PC-9 (cell line): ENCODE data around the gene AMBRA1. TPM values are rescaled to one million over a fixed set of nuclear protein-coding genes. Genes with fewer than 3 reads are reported as not detected.

Experiments used
- BruUV-seq: library from RNA; stranded (reverse); fragments of 400-500 nt; replicated peaks from 2 replicates; lab custom pipeline; 2021; lab: Mats Ljungman, UMichigan
- CTCF ChIA-PET: fragments of 300-600 bp; sonication (Branson Sonifier 250); formaldehyde crosslinking; loops from one replicate; lab custom pipeline; 2022; ENCODE audit warnings: antibody characterized with exemption; lab: Charles Lee
- POLR2A ChIA-PET: fragments of 300-600 bp; sonication (Branson Sonifier 250); formaldehyde crosslinking; loops from one replicate; lab custom pipeline; 2022; ENCODE audit warnings: antibody characterized with exemption; ENCODE audit not compliant: unreplicated experiment; lab: Charles Lee
- DNase-seq, 2 experiments: peaks; one replicate each; pipeline versions ENCODE4 v3.0.0 to v3.0.0-alpha.2; 2015 to 2022; ENCODE audit warnings: mixed read lengths in 1 of 2
- H2AFZ ChIP-seq: fragments of 200-600 bp; sonication (generic); 2 replicates; pipeline ENCODE4 v1.8.1; 2017; ENCODE audit warnings: antibody characterized with exemption
- H3F3A ChIP-seq: fragments of 200-600 bp; sonication (generic); 2 replicates; pipeline ENCODE4 v1.8.1; 2017; ENCODE audit warnings: antibody characterized with exemption, mild to moderate bottlenecking, low read depth; ENCODE audit not compliant: insufficient read depth
- H3K27ac ChIP-seq: fragments of 200-600 bp; sonication (generic); 2 replicates; pipeline ENCODE4 v1.6.1; 2016; ENCODE audit warnings: mixed run types
- H3K27me3 ChIP-seq: fragments of 200-600 bp; sonication (generic); 2 replicates; pipeline ENCODE4 v1.6.1; 2016; ENCODE audit warnings: low read depth, mixed run types; ENCODE audit not compliant: insufficient read depth
- H3K36me3 ChIP-seq: fragments of 200-600 bp; sonication (generic); 2 replicates; pipeline ENCODE4 v1.6.1; 2016; ENCODE audit warnings: low read depth, mixed run types
- H3K4me1 ChIP-seq: fragments of 200-600 bp; sonication (generic); replicated peaks from 2 replicates; pipeline ENCODE4 v1.6.1; 2016; ENCODE audit warnings: mixed run types; ENCODE audit not compliant: insufficient read depth
- H3K4me2 ChIP-seq: fragments of 200-600 bp; sonication (generic); 2 replicates; pipeline ENCODE4 v1.6.1; 2017; ENCODE audit warnings: mixed run types
- H3K4me3 ChIP-seq: fragments of 200-600 bp; sonication (generic); 2 replicates; pipeline ENCODE4 v1.6.1; 2016; ENCODE audit warnings: mixed run types
- H3K79me2 ChIP-seq: fragments of 200-600 bp; sonication (generic); 2 replicates; pipeline ENCODE4 v1.6.1; 2017; ENCODE audit warnings: low read depth, mixed run types
- H3K9me2 ChIP-seq: fragments of 200-600 bp; sonication (generic); 2 replicates; pipeline ENCODE4 v1.8.1; 2017; ENCODE audit warnings: mild to moderate bottlenecking; ENCODE audit not compliant: insufficient read depth
- H3K9me3 ChIP-seq: fragments of 200-600 bp; sonication (generic); 2 replicates; pipeline ENCODE4 v1.8.1; 2016; ENCODE audit warnings: low read depth; ENCODE audit not compliant: insufficient read depth
- H4K20me1 ChIP-seq: fragments of 200-600 bp; sonication (generic); 2 replicates; pipeline ENCODE4 v1.8.1; 2017; ENCODE audit not compliant: insufficient read depth
- CTCF ChIP-seq: fragments of 200-600 bp; sonication (generic); conservative IDR thresholded peaks from 2 replicates; pipeline ENCODE4 v1.6.1; 2017; ENCODE audit warnings: mixed run types, antibody characterized with exemption, mild to moderate bottlenecking, moderate library complexity
- EZH2 ChIP-seq: fragments of 200-600 bp; sonication (generic); IDR thresholded peaks from 2 replicates; pipeline ENCODE4 v1.8.0; 2017; ENCODE audit warnings: antibody characterized with exemption, low read depth
- intact Hi-C: fragments of 100-400 bp; cut with micrococcal nuclease; formaldehyde crosslinking; loops from one replicate; pipeline ENCODE4 v1.10.0; 2022; ENCODE audit not compliant: unreplicated experiment
- total RNA-seq: library from RNA; stranded (reverse); gene quantifications from 2 replicates; pipeline ENCODE4 v1.2.3, GENCODE V29; 2021

Gene AMBRA1
- total RNA-seq, 1 experiment from 2014 or later: 41.4 TPM

- ChIA-PET POLR2A (no interaction called here), CTCF (no interaction called here)
- no peaks in the 10 kb centered on the region for H3K9me2 ChIP-seq
- DNase-seq: no peak
- peaks cover 9% of the 10 kb centered on the region; the same call in 1 of the 2 replicates for H3K36me3 ChIP-seq
- H3K27me3 ChIP-seq: no peaks in the 10 kb centered on the region
- H3K27ac ChIP-seq: no peak overlapping the region
- H3K4me2 ChIP-seq: no peak overlapping the region
- H2AFZ ChIP-seq: no peak overlapping the region
- no TSS peak for BruUV-seq
- H3K9me3 ChIP-seq: no peaks in the 10 kb centered on the region
- H3K4me1 ChIP-seq: no peaks in the 10 kb centered on the region
- TF ChIP-seq CTCF (no peak), EZH2 (no peak)
- intact Hi-C loops: no loop called here
- no peaks in the 10 kb centered on the region; the same call in 1 of the 2 replicates for H3F3A ChIP-seq
- H3K79me2 ChIP-seq: no peaks in the 10 kb centered on the region
- H4K20me1 ChIP-seq: no peaks in the 10 kb centered on the region
- no peak overlapping the region for H3K4me3 ChIP-seq
Observed at GRCh38 chr11:46426233-46426991, 167.4 kb downstream of the AMBRA1 start.

GRCh38 chr11:46422588-46422987, 171.2 kb downstream of the AMBRA1 start:
- Histone ChIP-seq H3K9me2 (no peaks in the 10 kb centered on the region), H3K4me3 (no peak overlapping the region), H3K27ac (no peak overlapping the region), H4K20me1 (peaks cover 7% of the 10 kb centered on the region; the same call in 1 of the 2 replicates), H3K79me2 (no peaks in the 10 kb centered on the region), H3K36me3 (0 out of 2 replicates have a peak, but pooled peaks cover 7% of the 10 kb centered on the region), H3K4me1 (no peaks in the 10 kb centered on the region), H3F3A (no peaks in the 10 kb centered on the region; the same call in 1 of the 2 replicates), H3K4me2 (no peak overlapping the region), H3K27me3 (no peaks in the 10 kb centered on the region), H3K9me3 (no peaks in the 10 kb centered on the region), H2AFZ (no peak overlapping the region)
- CTCF ChIA-PET: no interaction called here
- TF ChIP-seq CTCF: no peak
- no peak for TF ChIP-seq EZH2
- BruUV-seq: no TSS peak
- POLR2A ChIA-PET: no interaction called here
- no peak for DNase-seq
- intact Hi-C loops: no loop called here

DNA sequence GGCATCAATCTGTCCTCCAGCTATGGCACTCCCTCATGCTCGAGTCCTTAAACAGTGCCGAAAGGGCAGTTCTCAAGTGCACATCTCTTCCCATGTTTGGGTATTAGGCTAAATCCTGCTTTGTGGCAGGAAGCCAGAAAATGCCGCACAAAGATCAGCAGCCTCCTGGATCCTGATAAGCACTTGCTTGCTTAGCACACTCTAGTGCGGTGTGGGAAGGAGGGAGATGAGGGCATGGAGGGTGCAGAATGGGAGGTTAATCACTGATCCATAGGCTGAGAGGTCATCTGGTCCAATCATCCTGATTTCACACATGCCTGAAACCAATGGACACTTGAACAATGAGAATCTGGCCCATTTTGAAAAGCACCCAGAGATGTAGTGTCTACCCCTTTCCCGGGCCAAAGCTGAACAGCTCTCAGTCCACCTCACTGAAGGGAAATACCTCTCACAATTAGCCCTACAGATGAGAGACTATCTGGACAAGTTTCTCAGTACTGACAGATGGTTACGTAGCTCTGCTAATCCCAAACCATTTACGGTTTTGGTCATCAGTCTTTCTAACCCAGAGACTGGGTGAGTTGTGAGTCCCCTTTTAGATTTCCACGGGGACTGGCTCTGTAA, 172.5 kb downstream of the AMBRA1 start:
- H3K27me3 ChIP-seq: no peaks in the 10 kb centered on the region
- DNase-seq: no peak
- ChIA-PET POLR2A (no interaction called here), CTCF (no interaction called here)
- no peak overlapping the region for H3K4me2 ChIP-seq
- H3K79me2 ChIP-seq: no peaks in the 10 kb centered on the region
- H3F3A ChIP-seq: no peaks in the 10 kb centered on the region; the same call in 1 of the 2 replicates
- BruUV-seq: no TSS peak
- no peak overlapping the region for H2AFZ ChIP-seq
- no peaks in the 10 kb centered on the region for H3K4me1 ChIP-seq
- H3K9me3 ChIP-seq: no peaks in the 10 kb centered on the region
- TF ChIP-seq EZH2: no peak
- TF ChIP-seq CTCF: no peak
- H3K4me3 ChIP-seq: no peak overlapping the region
- intact Hi-C loops: no loop called here
- no peak overlapping the region for H3K27ac ChIP-seq
- 0 out of 2 replicates have a peak, but pooled peaks cover 7% of the 10 kb centered on the region for H3K36me3 ChIP-seq
- H3K9me2 ChIP-seq: no peaks in the 10 kb centered on the region
- peaks cover 7% of the 10 kb centered on the region; the same call in 1 of the 2 replicates for H4K20me1 ChIP-seq
